ENCODE measurements around the gene DENND1A.

GRCh38 chr9:123556464-123557435, 373.2 kb downstream of the DENND1A start:
- TF ChIP-seq CTCF (IDR thresholded peaks at IDR 0.05) (no peak), POLR2AphosphoS5 (IDR thresholded peaks at IDR 0.05) (no peak), POLR2A (IDR thresholded peaks at IDR 0.05) (no peak)
